ENCODE results near the gene ZNF280C. TPM values are rescaled to one million over a fixed set of nuclear protein-coding genes. Genes with fewer than 3 reads are reported as not detected.

Gene ZNF280C
- total and polyA plus RNA-seq, 4 donors: 0.50 to 2.3 (median 1.00) TPM

GRCh38 chrX:130159776-130160175, 108.9 kb downstream of the ZNF280C start (continued):
- no peak for TF ChIP-seq CTCF (IDR thresholded peaks at IDR 0.05; ENCODE audit: low read depth, low read length, missing input control)
- no peak for TF ChIP-seq FOXA2 (IDR thresholded peaks at IDR 0.05)
- TF ChIP-seq TAF1 (conservative IDR thresholded peaks at IDR 0.05): no peak

DNA sequence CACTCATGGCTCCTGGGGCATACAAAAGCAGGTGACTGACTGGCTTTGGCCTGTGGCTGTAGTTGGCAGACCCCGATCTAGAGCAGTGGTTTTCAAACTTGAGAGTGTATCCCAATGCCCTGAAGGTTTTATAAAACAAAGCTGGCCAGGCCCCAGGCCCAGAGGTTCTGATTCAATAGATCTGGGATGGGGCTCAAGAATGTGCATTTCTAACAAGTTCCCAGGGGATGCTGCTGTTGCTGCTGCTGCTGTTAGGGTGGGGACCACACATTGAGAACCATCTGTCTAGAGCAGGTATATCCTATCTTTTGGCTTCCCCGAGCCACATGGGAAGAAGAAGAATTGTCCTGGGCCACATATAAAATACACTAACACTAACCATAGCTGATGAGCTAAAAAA, 110.4 kb downstream of the ZNF280C start:
- H3K36me3 ChIP-seq (ENCODE audit: control insufficient read depth in 4 of 4, insufficient read depth in 3 of 4, low read depth in 1 of 4, low read length in 3 of 4): peaks cover 0 to 2% (median 0%) of the 10 kb centered on the region in 4 donors
- peaks cover 2 to 11% (median 6%) of the 10 kb centered on the region in 4 donors for H3K4me1 ChIP-seq (ENCODE audit: control insufficient read depth in 4 of 4, insufficient read depth in 4 of 4, low read length in 3 of 4)
- no peaks in the 10 kb centered on the region for H3K27me3 ChIP-seq (ENCODE audit: control insufficient read depth in 4 of 4, insufficient read depth in 4 of 4, low read length in 3 of 4)
- no peaks in the 10 kb centered on the region for H3K9me3 ChIP-seq (ENCODE audit: control insufficient read depth in 4 of 4, low read length in 3 of 4)
- 92% methylated on average over 2 of the region's 2 CpGs for WGBS
- TF ChIP-seq HNF4A (conservative IDR thresholded peaks at IDR 0.05) (no peak), EGR1 (IDR thresholded peaks at IDR 0.05; ENCODE audit: low read depth in 2 of 2) (no peak), JUND (IDR thresholded peaks at IDR 0.05) (no peak), SP1 (IDR thresholded peaks at IDR 0.05) (no peak)
- TF ChIP-seq, protein P1, sequence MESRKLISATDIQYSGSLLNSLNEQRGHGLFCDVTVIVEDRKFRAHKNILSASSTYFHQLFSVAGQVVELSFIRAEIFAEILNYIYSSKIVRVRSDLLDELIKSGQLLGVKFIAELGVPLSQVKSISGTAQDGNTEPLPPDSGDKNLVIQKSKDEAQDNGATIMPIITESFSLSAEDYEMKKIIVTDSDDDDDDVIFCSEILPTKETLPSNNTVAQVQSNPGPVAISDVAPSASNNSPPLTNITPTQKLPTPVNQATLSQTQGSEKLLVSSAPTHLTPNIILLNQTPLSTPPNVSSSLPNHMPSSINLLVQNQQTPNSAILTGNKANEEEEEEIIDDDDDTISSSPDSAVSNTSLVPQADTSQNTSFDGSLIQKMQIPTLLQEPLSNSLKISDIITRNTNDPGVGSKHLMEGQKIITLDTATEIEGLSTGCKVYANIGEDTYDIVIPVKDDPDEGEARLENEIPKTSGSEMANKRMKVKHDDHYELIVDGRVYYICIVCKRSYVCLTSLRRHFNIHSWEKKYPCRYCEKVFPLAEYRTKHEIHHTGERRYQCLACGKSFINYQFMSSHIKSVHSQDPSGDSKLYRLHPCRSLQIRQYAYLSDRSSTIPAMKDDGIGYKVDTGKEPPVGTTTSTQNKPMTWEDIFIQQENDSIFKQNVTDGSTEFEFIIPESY (IDR thresholded peaks at IDR 0.05): no peak
- no peak overlapping the region for H3K27ac ChIP-seq (ENCODE audit: low read depth in 1 of 2, low read length in 2 of 2)
- H3K4me3 ChIP-seq (ENCODE audit: low read depth in 1 of 3, low read length in 3 of 3): no peak overlapping the region
- no peak overlapping the region for H3K9ac ChIP-seq (ENCODE audit: low read depth in 1 of 2, low read length in 2 of 2)
- DNase-seq (ENCODE audit: low spot score): no peak

GRCh38 chrX:130155564-130155963, 113.1 kb downstream of the ZNF280C start:
- no peak overlapping the region for H3K4me3 ChIP-seq (ENCODE audit: low read depth in 1 of 3, low read length in 3 of 3)
- H3K27me3 ChIP-seq (ENCODE audit: control insufficient read depth in 4 of 4, insufficient read depth in 4 of 4, low read length in 3 of 4): no peaks in the 10 kb centered on the region
- TF ChIP-seq FOXA1 (IDR thresholded peaks at IDR 0.05): no peak
- no peak for TF ChIP-seq RXRA (IDR thresholded peaks at IDR 0.05)
- TF ChIP-seq, protein P1 (IDR thresholded peaks at IDR 0.05): no peak
- TF ChIP-seq EGR1 (IDR thresholded peaks at IDR 0.05; ENCODE audit: low read depth in 2 of 2): no peak
- no peak overlapping the region for H3K9ac ChIP-seq (ENCODE audit: low read depth in 1 of 2, low read length in 2 of 2)
- WGBS: 82% methylated on average over 2 of the region's 2 CpGs
- H3K9me3 ChIP-seq (ENCODE audit: control insufficient read depth in 4 of 4, low read length in 3 of 4): no peaks in the 10 kb centered on the region
- no peak for DNase-seq (ENCODE audit: low spot score)
- peaks cover 0 to 1% (median 0%) of the 10 kb centered on the region in 4 donors for H3K4me1 ChIP-seq (ENCODE audit: control insufficient read depth in 4 of 4, insufficient read depth in 4 of 4, low read length in 3 of 4)
- no peak overlapping the region for H3K27ac ChIP-seq (ENCODE audit: low read depth in 1 of 2, low read length in 2 of 2)
- H3K36me3 ChIP-seq (ENCODE audit: control insufficient read depth in 4 of 4, insufficient read depth in 3 of 4, low read depth in 1 of 4, low read length in 3 of 4): peaks cover 0 to 2% (median 0%) of the 10 kb centered on the region in 4 donors

Small RNA genes lying within 50 kb of the gene (small RNA-seq; reads per million reads assigned to genes)
- gene RNU6-1130P: not detected

Other genes starting within 250 kb of the ZNF280C start
- gene ELF4, start 158.4 kb downstream of the ZNF280C start, total RNA-seq: 1 to 10 TPM; 1.6 to 4.7 TPM
- 1 to 10 TPM in 1 of 2 donors, under 1 TPM in 1; 0.35 to 1.3 TPM for gene ELF4, start 158.4 kb downstream of the ZNF280C start, polyA plus RNA-seq
- gene AIFM1, start 103.1 kb downstream of the ZNF280C start, total RNA-seq: 10 to 100 TPM; 33.1 to 60.6 TPM
- gene AIFM1, start 103.1 kb downstream of the ZNF280C start, polyA plus RNA-seq: 10 to 100 TPM; 72.2 to 79.0 TPM
- under 1 TPM; 0.50 to 0.61 TPM for gene RAB33A, start 96.9 kb downstream of the ZNF280C start, total RNA-seq
- gene RAB33A, start 96.9 kb downstream of the ZNF280C start, polyA plus RNA-seq: under 1 TPM; 0.13 to 0.59 TPM
- 1 to 10 TPM; 3.8 to 5.8 TPM for gene SLC25A14, start 71.0 kb upstream of the ZNF280C start, total RNA-seq
- gene SLC25A14, start 71.0 kb upstream of the ZNF280C start, polyA plus RNA-seq: 1 to 10 TPM; 2.7 to 5.6 TPM
- gene GPR119, start 116.8 kb upstream of the ZNF280C start, total RNA-seq: 1 to 10 TPM in 1 of 2 donors, not detected in 1; 4.3 TPM
- gene GPR119, start 116.8 kb upstream of the ZNF280C start, polyA plus RNA-seq: not detected
- 1 to 10 TPM; 5.5 to 7.2 TPM for gene RBMX2, start 133.1 kb upstream of the ZNF280C start, total RNA-seq
- gene RBMX2, start 133.1 kb upstream of the ZNF280C start, polyA plus RNA-seq: 1 to 10 TPM; 5.2 to 8.8 TPM

Data from liver (tissue), 10 donors.